Mammary epithelial cell (primary cell): ENCODE data around the gene CRNN.

Experiments used
- CTCF ChIP-seq, 2 donors: IDR thresholded peaks in 1 of 2; conservative IDR thresholded peaks in 1 of 2; 2 replicates each; pipeline ENCODE4 v1.5.1; 2011 to 2012; ENCODE audit warnings: inconsistent platforms in 2 of 2, low read length in 2 of 2, mild to moderate bottlenecking in 2 of 2, control low read depth in 1 of 2, low read depth in 1 of 2; ENCODE audit not compliant: insufficient read depth in 1 of 2; ENCODE audit errors: extremely low read depth in 1 of 2
- EZH2 ChIP-seq: IDR thresholded peaks from 2 replicates; pipeline ENCODE4 v1.6.1; 2012; ENCODE audit warnings: low read length, inconsistent platforms, borderline replicate concordance

GRCh38 chr1:152427458-152427857 lies 13.4 kb upstream of the CRNN start:
- TF ChIP-seq CTCF (conservative IDR thresholded peaks at IDR 0.05 in 1 of 2, IDR thresholded peaks at IDR 0.05 in 1 of 2; ENCODE audit: extremely low read depth in 1 of 2, insufficient read depth in 1 of 2, low read depth in 1 of 2, low read length in 2 of 2) (no peak), EZH2 (no peak)
